Stimulated activated naive CD8-positive, alpha-beta T cell treated with anti-CD3 and anti-CD28 coated beads, Interleukin-15, Interleukin-2, amounts not matched to agents 100 U/mL and 50 U/mL, for 24 hours (primary cell): ENCODE measurements around the gene ARL5A.
"Not testable (repeated sequence)": the region's sequence is repeated elsewhere in the genome, so short reads cannot be mapped to it uniquely, and the experiment has no call there.

ENCODE experiments used
- ATAC-seq: fragments of 150-1000 bp; cut with Tn5 transposase; one replicate; pipeline ENCODE4 v1.10.0; 2021
- DNase-seq: peaks from one replicate; pipeline ENCODE4 v3.0.0; 2021

ARL5A gene

GRCh38 chr2:151828143-151828889, at the start of gene ARL5A:
TSS of gene ARL5A (minus strand) at chr2:151828421. CDS start at chr2:151828176, 245 bp downstream.
- DNase-seq (peak; percentile 95), ATAC-seq (peak; percentile 98)

DNA sequence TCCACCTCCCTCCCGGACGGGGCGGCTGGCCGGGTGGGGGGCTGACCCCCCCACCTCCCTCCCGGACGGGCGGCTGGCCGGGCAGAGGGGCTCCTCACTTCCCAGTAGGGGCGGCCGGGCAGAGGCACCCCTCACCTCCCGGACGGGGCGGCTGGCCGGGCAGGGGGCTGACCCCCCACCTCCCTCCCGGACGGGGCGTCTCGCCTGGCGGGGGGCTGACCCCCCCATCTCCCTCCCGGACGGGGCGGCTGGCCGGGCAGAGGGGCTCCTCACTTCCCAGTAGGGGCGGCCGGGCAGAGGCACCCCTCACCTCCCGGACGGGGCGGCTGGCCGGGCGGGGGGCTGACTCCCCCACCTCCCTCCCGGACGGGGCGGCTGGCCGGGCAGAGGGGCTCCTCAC, 47.4 kb upstream of the ARL5A start:
- DNase-seq, ATAC-seq: not testable (repeated sequence)

GRCh38 chr2:151872463-151872862, 44.2 kb upstream of the ARL5A start:
- no peak for ATAC-seq

DNA sequence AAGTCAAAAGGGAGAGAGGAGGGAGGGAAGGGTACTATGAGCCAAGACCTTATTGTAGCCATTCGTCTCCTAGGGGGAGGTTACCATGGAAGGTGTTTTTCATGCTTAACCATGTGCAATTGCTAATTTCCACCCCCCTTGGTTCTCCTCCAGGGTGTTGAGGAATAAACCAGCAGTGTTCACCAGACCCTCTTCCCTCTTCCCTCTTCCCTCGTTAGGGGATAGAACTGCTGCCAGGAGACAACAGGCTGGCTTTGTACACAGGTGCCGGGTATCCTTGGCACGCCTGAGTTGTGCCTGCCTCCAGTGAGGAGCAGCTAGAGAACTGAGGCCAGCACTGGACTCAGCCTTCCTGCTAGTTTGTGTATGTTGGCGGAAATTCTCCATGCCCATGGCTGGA, 41.1 kb upstream of the ARL5A start:
- no peak for DNase-seq
- no peak for ATAC-seq

More at GRCh38 chr2:151872463-151872862, 44.2 kb upstream of the ARL5A start:
- no peak for DNase-seq

DNA sequence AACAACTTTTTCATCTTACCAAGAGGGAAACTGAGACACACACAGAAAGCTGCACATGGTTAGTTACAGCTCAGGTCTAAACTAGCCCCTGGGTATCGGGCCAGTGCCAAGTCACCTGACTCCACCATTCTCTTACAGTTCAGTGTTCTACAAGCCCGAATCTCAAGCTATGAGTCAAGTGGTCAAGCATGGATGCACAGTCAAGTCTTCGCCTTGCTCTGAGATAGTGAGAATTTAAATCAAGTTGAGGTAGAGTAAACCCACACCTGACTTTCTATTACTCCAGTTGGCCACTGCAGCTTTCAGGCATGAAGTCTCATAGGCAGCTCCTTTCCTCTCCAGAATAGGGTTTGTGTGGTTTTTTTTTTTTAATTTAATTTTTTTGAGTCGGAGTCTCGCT, 34.5 kb upstream of the ARL5A start:
- DNase-seq (no peak), ATAC-seq (no peak)

DNA sequence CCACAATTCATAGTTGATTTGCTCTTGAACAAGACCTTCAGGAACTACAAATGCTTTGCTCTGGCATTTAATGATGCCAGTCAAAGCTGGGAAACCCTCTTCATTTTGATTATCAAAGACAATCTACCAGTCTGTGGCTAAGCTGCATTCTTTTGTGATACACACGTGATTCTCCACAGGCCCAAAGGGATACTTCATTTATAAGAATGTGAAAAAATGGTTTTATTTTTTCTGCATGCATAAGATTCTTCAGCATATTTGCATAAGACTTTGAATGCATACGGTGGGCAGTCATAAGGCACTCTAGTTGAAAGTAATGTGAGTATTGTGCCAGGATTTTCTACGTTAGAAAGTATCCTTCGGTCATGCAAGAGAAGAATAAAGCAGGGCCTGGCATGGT, 33.0 kb upstream of the ARL5A start:
- ATAC-seq: no peak

DNA sequence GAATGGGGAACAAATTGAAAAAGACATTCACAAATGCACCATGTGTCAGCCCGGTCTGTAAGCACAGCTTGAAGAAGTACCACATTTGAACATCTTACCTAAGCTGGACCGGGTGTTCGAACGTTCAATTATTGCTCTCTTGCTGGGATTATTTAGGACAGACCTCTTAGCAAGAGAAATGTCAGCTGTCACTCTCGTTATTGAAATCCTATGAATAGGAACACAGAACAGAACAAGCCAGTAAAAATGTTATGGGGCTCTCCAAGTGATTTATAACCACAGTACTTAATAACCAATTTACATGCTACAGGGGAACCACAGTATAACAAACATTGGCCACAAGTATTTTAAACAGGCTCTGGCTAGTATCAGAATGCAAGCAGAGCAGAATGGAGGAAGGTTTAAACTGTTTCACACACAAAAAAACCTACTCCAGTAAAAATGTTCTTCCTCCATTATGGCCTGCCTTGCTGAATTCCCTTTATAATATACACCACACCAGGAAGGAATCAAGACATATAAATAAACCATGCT, 32.5 kb upstream of the ARL5A start:
- DNase-seq (no peak), ATAC-seq (no peak)

More for the DNA sequence above, 33.0 kb upstream of the ARL5A start:
- DNase-seq: no peak

- ATAC-seq (no peak), DNase-seq (no peak)
Measured at GRCh38 chr2:151860210-151860609, 32.0 kb upstream of the ARL5A start.

DNA sequence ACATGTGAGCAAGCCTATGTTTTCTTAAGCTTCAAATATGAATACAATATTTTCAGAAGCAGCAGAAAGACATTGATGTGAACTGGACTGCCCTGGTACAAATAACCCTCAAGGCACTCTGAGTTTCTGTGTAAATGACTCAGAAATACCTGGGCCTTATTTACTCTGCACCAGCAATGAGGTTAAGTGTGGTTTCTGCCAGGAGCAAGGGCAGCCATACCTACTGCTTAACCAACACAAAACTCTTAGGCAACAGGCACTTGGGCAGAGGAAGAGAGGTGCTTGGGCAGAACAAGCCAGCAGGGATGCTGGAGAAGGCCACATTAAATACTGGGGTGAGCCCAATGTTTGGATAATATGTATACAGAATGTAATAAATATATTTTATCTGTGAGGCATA, 29.4 kb upstream of the ARL5A start:
- ATAC-seq (no peak), DNase-seq (no peak)

DNA sequence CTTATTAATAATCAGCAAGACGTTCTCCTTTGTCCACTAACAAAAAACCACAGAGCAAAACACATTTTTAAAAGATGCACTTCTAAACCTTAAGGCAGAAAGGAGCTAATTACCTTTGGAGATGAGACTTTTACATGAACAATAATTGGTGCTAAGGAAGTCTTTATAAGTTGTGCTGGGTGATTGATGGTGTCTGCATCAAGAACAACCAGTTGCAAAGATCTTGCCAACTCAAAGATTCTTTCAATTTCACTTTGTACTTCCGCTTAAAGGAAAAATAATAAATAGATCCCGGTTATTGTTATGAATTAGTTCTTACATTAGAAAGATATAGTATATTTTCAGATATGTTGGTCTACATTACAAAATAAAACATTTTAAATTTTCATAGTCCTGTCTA, 26.9 kb upstream of the ARL5A start:
- ATAC-seq (no peak), DNase-seq (no peak)

DNA sequence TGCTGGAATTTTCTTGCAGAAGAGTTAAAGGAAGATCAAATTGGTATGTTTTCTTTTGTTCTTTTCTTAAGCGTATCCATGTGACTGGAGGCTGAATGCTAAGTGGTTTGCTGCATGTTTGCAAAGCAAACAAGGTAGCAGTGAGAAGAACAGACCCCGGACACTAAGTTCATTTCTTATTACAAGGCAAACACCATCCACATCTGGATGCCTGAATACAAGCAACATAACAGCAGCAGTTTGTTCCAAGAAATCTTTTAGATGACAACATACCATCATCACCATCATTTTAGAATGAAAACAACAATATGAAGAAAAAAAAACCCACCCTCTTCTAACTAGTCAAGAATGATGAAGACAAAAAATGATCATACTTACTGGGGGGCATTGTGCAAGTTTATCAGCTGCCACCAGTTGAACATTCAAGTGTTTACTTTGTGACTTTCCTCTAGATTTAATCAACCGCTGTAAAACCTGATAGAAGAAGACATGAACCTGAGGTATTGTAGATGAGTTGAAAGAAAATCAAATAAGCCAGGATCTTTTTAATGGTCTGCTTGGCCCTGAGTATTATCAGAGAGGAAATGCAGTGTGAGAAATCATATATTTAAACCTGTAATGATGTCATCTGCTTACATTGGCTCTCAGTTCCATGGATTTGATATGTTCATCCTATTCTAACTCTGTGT, 25.0 kb upstream of the ARL5A start:
- ATAC-seq: no peak
- no peak for DNase-seq

DNA sequence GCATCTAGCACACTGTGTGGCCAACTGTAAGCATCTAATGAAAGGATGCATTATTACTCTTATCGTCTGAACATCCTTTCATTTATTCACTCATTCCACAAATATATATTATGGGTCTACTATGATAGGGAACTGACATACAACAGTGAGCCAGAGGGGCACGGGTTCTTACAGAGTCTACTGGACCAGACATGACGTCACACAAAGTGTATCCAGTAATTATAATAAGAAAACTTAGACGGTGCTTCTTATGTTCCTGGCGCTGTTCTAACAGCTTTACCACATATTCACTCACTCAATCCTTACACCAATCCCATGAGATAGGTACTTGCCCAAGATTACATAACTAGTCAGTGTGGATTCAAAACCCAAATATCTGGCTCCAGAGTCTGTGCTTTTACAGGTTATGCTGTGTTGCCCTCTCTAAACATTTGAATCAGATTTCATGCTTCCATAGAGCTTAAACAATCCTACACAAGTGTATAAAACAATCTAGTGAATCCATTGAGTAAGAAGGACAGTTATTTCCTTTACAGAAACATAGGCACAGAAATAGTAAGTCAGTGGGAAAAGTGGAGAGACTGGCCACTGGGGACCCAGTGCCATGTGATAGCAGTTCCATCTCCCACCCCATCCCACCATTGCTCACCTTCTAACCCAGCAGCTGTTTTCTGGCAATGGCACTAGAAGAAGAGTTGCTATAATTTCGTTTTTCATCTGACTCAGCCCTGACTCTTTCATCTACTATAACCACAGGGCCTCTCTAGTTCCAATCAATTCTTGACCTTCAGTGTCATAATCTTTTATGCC, 24.2 kb upstream of the ARL5A start:
- DNase-seq (no peak), ATAC-seq (no peak)

GRCh38 chr2:151851761-151852160, 23.5 kb upstream of the ARL5A start:
- no peak for ATAC-seq
- no peak for DNase-seq

DNA sequence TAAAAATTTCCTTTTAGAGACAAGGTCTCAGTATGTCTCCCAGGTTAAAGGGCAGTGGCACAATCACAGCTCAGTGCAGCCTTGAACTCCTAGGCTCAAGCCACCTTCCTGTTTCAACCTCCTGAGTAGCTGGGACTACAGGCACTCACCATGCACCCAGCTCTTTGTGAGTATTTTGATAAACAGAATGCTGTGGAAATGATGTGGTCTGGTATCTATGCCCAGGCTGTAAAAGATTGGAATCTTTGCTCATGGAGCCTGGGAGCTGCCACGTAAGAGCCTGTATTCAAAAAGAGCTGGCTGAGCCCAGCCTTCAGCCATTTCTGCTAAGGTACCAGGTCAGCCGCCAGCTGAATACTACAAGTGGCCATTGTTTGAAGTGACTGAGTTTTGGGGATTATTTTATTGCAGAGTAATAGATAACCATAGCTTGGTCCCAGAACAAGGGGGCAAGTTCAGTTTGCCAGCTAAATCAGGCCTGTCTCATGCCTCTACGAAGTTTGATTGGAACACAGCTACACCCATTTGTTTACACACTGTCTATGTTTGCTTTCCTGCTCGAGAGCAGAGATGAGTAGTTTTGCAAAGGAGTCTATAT, 21.3 kb upstream of the ARL5A start:
- no peak for ATAC-seq
- DNase-seq: no peak

DNA sequence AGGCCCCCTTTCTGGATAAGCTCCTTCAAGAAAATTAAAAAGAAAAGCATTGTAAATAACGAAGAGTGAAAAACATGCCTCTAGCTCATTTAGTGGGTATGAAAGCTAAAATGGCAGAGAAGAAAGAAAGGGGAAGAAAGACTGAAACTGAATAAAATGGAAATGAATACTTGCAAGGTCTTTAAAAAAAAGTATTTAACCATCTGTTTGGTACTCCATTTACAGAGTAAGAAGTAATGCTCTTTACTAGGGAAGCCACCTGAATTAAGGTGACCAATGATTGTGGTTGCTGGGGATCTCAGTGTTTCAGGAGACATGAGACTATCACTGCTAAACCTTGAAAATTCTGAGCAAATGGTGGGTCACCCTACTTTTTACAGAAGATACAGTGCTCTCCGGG, 17.7 kb upstream of the ARL5A start:
- no peak for ATAC-seq
- no peak for DNase-seq

DNA sequence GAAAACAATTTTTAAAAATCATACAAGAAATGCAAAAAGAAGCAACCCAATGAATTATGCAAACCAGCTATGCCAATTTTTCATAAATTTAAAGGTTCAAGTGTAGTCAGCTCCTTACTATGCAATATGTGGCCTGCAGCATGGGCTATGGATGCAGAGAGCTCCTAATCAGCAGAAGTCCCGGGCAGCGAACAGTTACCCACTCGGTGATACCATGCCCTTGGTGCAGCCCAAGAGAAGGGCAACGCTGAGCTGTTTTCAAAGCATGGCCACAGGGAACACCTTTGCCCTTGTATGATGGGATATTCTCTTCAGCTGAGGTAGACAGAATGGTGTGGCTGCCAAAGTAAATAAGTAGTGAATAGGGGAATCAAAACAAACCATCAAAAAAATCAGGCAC, 17.3 kb upstream of the ARL5A start:
- DNase-seq (no peak), ATAC-seq (no peak)

- ATAC-seq (no peak), DNase-seq (no peak)
Measured at GRCh38 chr2:151844211-151844896, 16.1 kb upstream of the ARL5A start.

DNA sequence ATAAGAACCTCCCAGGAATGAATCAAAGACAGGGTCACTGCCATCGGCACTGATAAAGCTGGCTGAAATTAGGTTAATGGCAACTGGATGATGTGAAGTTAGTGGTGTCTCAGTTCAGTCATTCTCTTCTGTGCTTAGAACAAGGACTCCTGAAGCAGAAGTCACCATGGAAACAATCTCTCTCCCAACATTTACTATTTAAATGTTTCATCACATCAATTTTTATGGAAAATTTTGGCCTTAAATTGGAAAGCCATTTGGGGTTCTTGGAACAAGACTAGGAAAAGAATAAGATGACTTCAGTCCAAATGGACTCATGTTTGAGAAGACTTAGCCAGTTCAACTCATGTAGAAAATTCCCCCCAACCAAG, 15.5 kb upstream of the ARL5A start:
- no peak for DNase-seq
- ATAC-seq: no peak

GRCh38 chr2:151842830-151843690, 14.8 kb upstream of the ARL5A start:
- DNase-seq (no peak), ATAC-seq (no peak)

DNA sequence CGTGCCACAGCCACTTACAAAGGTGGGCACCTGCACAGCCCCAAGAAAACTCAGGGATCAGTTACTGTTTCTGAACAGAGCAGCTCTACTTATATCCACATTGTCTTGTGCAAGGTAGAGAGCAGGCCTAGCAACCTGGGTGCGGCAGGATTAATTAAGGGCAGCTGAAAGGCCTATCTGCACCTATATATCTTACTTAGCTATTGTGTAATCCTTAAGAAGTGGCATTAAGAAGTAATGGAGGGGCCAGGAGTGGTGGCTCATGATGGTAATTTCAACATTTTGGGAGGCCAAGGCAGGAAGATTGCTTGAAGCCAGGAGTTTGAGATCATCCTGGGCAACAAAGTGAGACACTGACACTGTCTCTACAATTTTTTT, 12.8 kb upstream of the ARL5A start:
- ATAC-seq (no peak), DNase-seq (no peak)
